NB4 (cell line): ENCODE measurements around the gene MAST4.

Source experiments
- POLR2A ChIP-seq: IDR thresholded peaks from 2 replicates; pipeline ENCODE4 v1.6.1; 2011; ENCODE audit warnings: mild to moderate bottlenecking; ENCODE audit not compliant: insufficient read length; ENCODE audit errors: extremely low read depth
- TF ChIP-seq, protein P1 (sequence below): IDR thresholded peaks from one replicate; pipeline ENCODE4 v1.5.1; 2012; ENCODE audit warnings: low read depth, low read length
- TF ChIP-seq, protein P2 (sequence below): IDR thresholded peaks from 2 replicates; pipeline ENCODE4 v1.6.1; 2011; ENCODE audit warnings: low read depth, low read length

DNA sequence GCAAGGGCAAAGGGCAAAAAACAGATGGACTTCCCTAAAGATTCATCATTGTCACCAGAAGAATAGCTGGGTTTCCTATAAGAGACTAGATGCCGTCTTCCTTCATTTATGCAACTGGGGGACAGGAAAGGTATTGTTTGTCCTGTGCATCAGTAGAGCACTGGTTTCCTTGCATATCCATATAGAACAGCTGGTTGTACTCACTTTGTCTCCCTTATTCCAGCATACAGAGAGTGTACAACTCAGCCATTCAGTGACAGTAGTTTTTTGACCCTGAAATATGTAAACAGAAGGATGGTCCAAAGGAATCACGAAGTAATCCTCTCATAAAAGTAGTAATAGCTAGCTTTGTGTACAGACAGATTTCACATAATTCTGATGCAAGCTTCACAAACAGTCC lies 22.5 kb upstream of the MAST4 start:
- TF ChIP-seq, protein P1, sequence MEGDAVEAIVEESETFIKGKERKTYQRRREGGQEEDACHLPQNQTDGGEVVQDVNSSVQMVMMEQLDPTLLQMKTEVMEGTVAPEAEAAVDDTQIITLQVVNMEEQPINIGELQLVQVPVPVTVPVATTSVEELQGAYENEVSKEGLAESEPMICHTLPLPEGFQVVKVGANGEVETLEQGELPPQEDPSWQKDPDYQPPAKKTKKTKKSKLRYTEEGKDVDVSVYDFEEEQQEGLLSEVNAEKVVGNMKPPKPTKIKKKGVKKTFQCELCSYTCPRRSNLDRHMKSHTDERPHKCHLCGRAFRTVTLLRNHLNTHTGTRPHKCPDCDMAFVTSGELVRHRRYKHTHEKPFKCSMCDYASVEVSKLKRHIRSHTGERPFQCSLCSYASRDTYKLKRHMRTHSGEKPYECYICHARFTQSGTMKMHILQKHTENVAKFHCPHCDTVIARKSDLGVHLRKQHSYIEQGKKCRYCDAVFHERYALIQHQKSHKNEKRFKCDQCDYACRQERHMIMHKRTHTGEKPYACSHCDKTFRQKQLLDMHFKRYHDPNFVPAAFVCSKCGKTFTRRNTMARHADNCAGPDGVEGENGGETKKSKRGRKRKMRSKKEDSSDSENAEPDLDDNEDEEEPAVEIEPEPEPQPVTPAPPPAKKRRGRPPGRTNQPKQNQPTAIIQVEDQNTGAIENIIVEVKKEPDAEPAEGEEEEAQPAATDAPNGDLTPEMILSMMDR, result no peak
- TF ChIP-seq, protein P2, sequence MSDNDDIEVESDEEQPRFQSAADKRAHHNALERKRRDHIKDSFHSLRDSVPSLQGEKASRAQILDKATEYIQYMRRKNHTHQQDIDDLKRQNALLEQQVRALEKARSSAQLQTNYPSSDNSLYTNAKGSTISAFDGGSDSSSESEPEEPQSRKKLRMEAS, result no peak
- no peak for TF ChIP-seq POLR2A
